HepG2 (cell line): ENCODE measurements around the gene COMT.

ENCODE experiments used
- CTCF ChIP-seq: sonication (generic); formaldehyde crosslinking; IDR thresholded peaks from 2 replicates; pipeline ENCODE4 v1.5.0; 2020; ENCODE audit warnings: mild to moderate bottlenecking, missing genetic modification reagents, moderate library complexity
- DPF2 ChIP-seq: sonication (generic); formaldehyde crosslinking; IDR thresholded peaks from 2 replicates; pipeline ENCODE4 v1.4.0; 2020; ENCODE audit warnings: mild to moderate bottlenecking, low read depth, missing genetic modification reagents, borderline replicate concordance
- HNF1A ChIP-seq, 2 experiments: sonication (generic) in 1 of 2; formaldehyde crosslinking in 1 of 2; IDR thresholded peaks; 2 replicates each; pipeline versions ENCODE4 v1.4.0 to v1.6.1; 2016 to 2020; ENCODE audit warnings: borderline replicate concordance in 1 of 2, low read depth in 1 of 2, mild to moderate bottlenecking in 1 of 2, missing genetic modification reagents in 1 of 2
- MAX ChIP-seq: IDR thresholded peaks from 2 replicates; pipeline ENCODE4 v1.6.1; 2012; ENCODE audit warnings: inconsistent platforms
- MLX ChIP-seq: IDR thresholded peaks from 2 replicates; pipeline ENCODE4 v1.6.1; 2016
- NR2C2 ChIP-seq: sonication (generic); formaldehyde crosslinking; IDR thresholded peaks from 2 replicates; pipeline ENCODE4 v1.4.0; 2020; ENCODE audit warnings: missing genetic modification reagents, mild to moderate bottlenecking, moderate library complexity, borderline replicate concordance
- POLR2A ChIP-seq, 2 experiments: IDR thresholded peaks; 2 replicates each; pipeline ENCODE4 v1.6.1; 2011; ENCODE audit warnings: low read depth in 2 of 2, low read length in 2 of 2, mild to moderate bottlenecking in 1 of 2, moderate library complexity in 1 of 2; ENCODE audit not compliant: insufficient read depth in 1 of 2
- POLR2AphosphoS5 ChIP-seq: IDR thresholded peaks from 2 replicates; pipeline ENCODE4 v1.6.1; 2012; ENCODE audit warnings: low read depth, low read length
- PRDM15 ChIP-seq: sonication (generic); formaldehyde crosslinking; IDR thresholded peaks from 2 replicates; pipeline ENCODE4 v1.4.0; 2020; ENCODE audit warnings: missing genetic modification reagents
- ZBTB10 ChIP-seq: sonication (generic); formaldehyde crosslinking; IDR thresholded peaks from 2 replicates; pipeline ENCODE4 v1.4.0; 2020; ENCODE audit warnings: missing genetic modification reagents, borderline replicate concordance
- ZNF10 ChIP-seq: sonication (generic); formaldehyde crosslinking; IDR thresholded peaks from 2 replicates; pipeline ENCODE4 v1.4.0; 2020; ENCODE audit warnings: mild to moderate bottlenecking, low read depth, missing genetic modification reagents, borderline replicate concordance
- ZNF562 ChIP-seq: sonication (generic); formaldehyde crosslinking; IDR thresholded peaks from 2 replicates; pipeline ENCODE4 v1.8.0; 2022; ENCODE audit warnings: missing genetic modification reagents, borderline replicate concordance
- ZNF580 ChIP-seq: IDR thresholded peaks from 2 replicates; pipeline ENCODE4 v1.6.1; 2016; ENCODE audit warnings: low read depth, borderline replicate concordance

GRCh38 chr22:19984851-19985811 lies 43.6 kb downstream of the COMT start:
- TF ChIP-seq MAX (no peak), ZNF10 (no peak), POLR2AphosphoS5 (no peak), CTCF (CRISPR knock-in tag) (no peak), NR2C2 (CRISPR knock-in tag) (no peak), POLR2A (IDR thresholded peaks at IDR 0.05; ENCODE audit: insufficient read depth in 1 of 2, low read depth in 2 of 2, low read length in 2 of 2) (no peak), MLX (CRISPR knock-in tag) (no peak), HNF1A (IDR thresholded peaks at IDR 0.05; ENCODE audit: low read depth) (no peak), HNF1A (CRISPR knock-in tag; IDR thresholded peaks at IDR 0.05; ENCODE audit: borderline replicate concordance) (no peak), ZBTB10 (CRISPR knock-in tag) (no peak), ZNF562 (CRISPR knock-in tag) (no peak), DPF2 (CRISPR knock-in tag) (no peak), ZNF580 (CRISPR knock-in tag) (no peak), PRDM15 (CRISPR knock-in tag) (no peak)
